ENCODE results near the gene ZNF778. TPM values are rescaled to one million over a fixed set of nuclear protein-coding genes. Genes with fewer than 3 reads are reported as not detected.

The ZNF778 gene
- total and polyA plus RNA-seq, 2 donors (not counting 1 experiment from before 2014, with no cell fraction given) = 2.2 to 13.4 TPM

DNA sequence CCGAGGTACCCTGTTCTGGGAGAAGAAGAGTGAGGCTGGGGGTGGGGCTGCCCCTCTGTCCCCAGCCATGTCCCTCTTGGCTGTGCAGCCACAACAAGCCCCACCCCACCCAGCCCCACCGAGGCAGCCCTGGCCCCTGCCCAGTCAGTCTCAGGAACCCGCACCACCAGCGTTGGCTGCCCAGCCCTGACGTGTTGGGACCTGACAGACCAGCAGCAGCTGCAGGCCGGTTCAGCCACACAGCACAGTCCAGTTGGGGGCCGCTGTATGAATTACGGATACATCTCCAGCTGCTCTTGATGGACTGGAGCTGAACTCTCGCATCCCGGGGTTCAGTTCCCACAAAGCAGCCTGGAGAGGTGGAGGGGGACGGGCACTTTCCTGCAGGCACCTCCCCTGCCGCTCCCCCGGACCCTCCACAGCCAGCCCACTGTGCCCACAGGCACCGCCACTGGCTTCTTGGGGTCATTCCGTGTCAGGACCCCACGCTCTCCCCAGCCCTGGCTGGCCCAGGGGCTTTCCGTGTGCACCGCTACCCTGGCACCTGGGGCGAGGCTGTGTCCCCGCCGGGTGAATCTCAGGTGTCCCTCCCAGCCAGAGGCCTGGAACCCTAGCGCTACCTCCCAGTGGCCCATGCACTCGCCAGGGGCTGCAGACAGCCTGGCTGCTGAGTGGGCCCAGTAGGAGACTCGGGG lies 38.9 kb upstream of the ZNF778 start:
- CTCF ChIA-PET = no interaction called here
- H3K27me3 ChIP-seq (replicated peaks in 1 of 4; ENCODE audit: control extremely low read depth in 1 of 4, control insufficient read depth in 3 of 4, insufficient read depth in 4 of 4, low read length in 3 of 4) = peaks cover 0 to 2% (median 0%) of the 10 kb centered on the region in 4 experiments
- DNase-seq = no peak
- H3K4me3 Mint-ChIP-seq = no peak overlapping the region
- no peak overlapping the region for H3K27ac Mint-ChIP-seq
- no peaks in the 10 kb centered on the region for H3K79me2 ChIP-seq (ENCODE audit: control insufficient read depth, insufficient read depth, low read length)
- no peak overlapping the region for H3K4me3 ChIP-seq (ENCODE audit: control extremely low read depth in 1 of 5, extremely low read depth in 1 of 5, insufficient read depth in 1 of 5, low read depth in 2 of 5, low read length in 4 of 5)
- H3K9me3 Mint-ChIP-seq (ENCODE audit: insufficient read depth) = no peaks in the 10 kb centered on the region
- no peaks in the 10 kb centered on the region for H3K4me1 ChIP-seq (ENCODE audit: control insufficient read depth in 2 of 2, insufficient read depth in 2 of 2, low read length in 2 of 2)
- 91% methylated on average over 24 of the region's 24 CpGs for WGBS (ENCODE audit: insufficient coverage)
- intact Hi-C loops (cut with micrococcal nuclease) = no loop called here
- no peak overlapping the region for H3K9ac ChIP-seq (ENCODE audit: low read length)
- H3K27ac ChIP-seq (ENCODE audit: low read length in 2 of 2) = no peak overlapping the region
- no peaks in the 10 kb centered on the region for H3K9me3 ChIP-seq (ENCODE audit: control extremely low read depth in 1 of 3, control insufficient read depth in 2 of 3, insufficient read depth in 1 of 3, low read length in 2 of 3)
- POLR2A ChIA-PET = no interaction called here
- no peak overlapping the region for H2AFZ ChIP-seq (ENCODE audit: insufficient read depth, low read depth, low read length, poor library complexity, severe bottlenecking)
- TF ChIP-seq CTCF (IDR thresholded peaks at IDR 0.05) = no peak
- TF ChIP-seq EZH2 (IDR thresholded peaks at IDR 0.05; ENCODE audit: borderline replicate concordance, insufficient read depth, low read depth, low read length, poor library complexity, severe bottlenecking) = no peak
- H3K36me3 ChIP-seq (replicated peaks in 1 of 2; ENCODE audit: control extremely low read depth in 1 of 2, control insufficient read depth in 1 of 2, extremely low read depth in 1 of 2, insufficient read depth in 2 of 2, low read length in 1 of 2) = no peaks in the 10 kb centered on the region
- no peaks in the 10 kb centered on the region for H3K27me3 Mint-ChIP-seq
- H3K4me1 Mint-ChIP-seq = no peaks in the 10 kb centered on the region
- no peak overlapping the region for H3K4me2 ChIP-seq (replicated peaks; ENCODE audit: low read depth, low read length, poor library complexity, severe bottlenecking)
- no peak for ATAC-seq (ENCODE audit: low read depth)
- H4K20me1 ChIP-seq (ENCODE audit: control insufficient read depth, insufficient read depth, low read length, poor library complexity, severe bottlenecking) = no peaks in the 10 kb centered on the region

DNA sequence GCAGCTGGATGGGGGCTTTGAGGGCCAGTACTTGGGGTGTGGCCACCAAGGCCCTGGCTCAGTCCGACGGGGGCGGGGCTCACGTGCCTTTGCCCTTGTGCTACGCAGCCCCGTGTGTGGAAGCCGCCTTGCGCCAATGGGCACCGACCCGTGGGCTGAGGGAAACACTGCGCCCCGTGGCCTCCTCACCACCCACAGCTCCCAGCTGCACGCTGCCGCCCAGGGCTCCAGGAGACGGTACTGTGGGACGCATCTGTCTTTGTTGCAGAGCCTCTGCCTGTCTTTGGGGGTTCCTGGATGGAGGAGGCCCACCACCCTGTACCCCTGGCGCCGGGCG lies 38.4 kb upstream of the ZNF778 start:
- no peak overlapping the region for H2AFZ ChIP-seq (ENCODE audit: insufficient read depth, low read depth, low read length, poor library complexity, severe bottlenecking)
- H3K4me3 Mint-ChIP-seq = no peak overlapping the region
- no peaks in the 10 kb centered on the region for H3K79me2 ChIP-seq (ENCODE audit: control insufficient read depth, insufficient read depth, low read length)
- no peaks in the 10 kb centered on the region for H3K9me3 Mint-ChIP-seq (ENCODE audit: insufficient read depth)
- no peak overlapping the region for H3K9ac ChIP-seq (ENCODE audit: low read length)
- no peak overlapping the region for H3K4me3 ChIP-seq (ENCODE audit: control extremely low read depth in 1 of 5, extremely low read depth in 1 of 5, insufficient read depth in 1 of 5, low read depth in 2 of 5, low read length in 4 of 5)
- H3K27me3 ChIP-seq (replicated peaks in 1 of 4; ENCODE audit: control extremely low read depth in 1 of 4, control insufficient read depth in 3 of 4, insufficient read depth in 4 of 4, low read length in 3 of 4) = peaks cover 0 to 2% (median 0%) of the 10 kb centered on the region in 4 experiments
- intact Hi-C loops (cut with micrococcal nuclease) = no loop called here
- no peak overlapping the region for H3K27ac Mint-ChIP-seq
- DNase-seq = no peak
- ChIA-PET CTCF (no interaction called here), POLR2A (no interaction called here)
- H3K36me3 ChIP-seq (replicated peaks in 1 of 2; ENCODE audit: control extremely low read depth in 1 of 2, control insufficient read depth in 1 of 2, extremely low read depth in 1 of 2, insufficient read depth in 2 of 2, low read length in 1 of 2) = no peaks in the 10 kb centered on the region
- no peaks in the 10 kb centered on the region for H3K4me1 ChIP-seq (ENCODE audit: control insufficient read depth in 2 of 2, insufficient read depth in 2 of 2, low read length in 2 of 2)
- TF ChIP-seq EZH2 (IDR thresholded peaks at IDR 0.05; ENCODE audit: borderline replicate concordance, insufficient read depth, low read depth, low read length, poor library complexity, severe bottlenecking) (no peak), CTCF (IDR thresholded peaks at IDR 0.05) (no peak)
- no peak overlapping the region for H3K4me2 ChIP-seq (replicated peaks; ENCODE audit: low read depth, low read length, poor library complexity, severe bottlenecking)
- ATAC-seq (ENCODE audit: low read depth) = no peak
- no peaks in the 10 kb centered on the region for H4K20me1 ChIP-seq (ENCODE audit: control insufficient read depth, insufficient read depth, low read length, poor library complexity, severe bottlenecking)
- 97% methylated on average over 10 of the region's 19 CpGs for WGBS (ENCODE audit: insufficient coverage)
- no peaks in the 10 kb centered on the region for H3K27me3 Mint-ChIP-seq
- no peak overlapping the region for H3K27ac ChIP-seq (ENCODE audit: low read length in 2 of 2)
- no peaks in the 10 kb centered on the region for H3K9me3 ChIP-seq (ENCODE audit: control extremely low read depth in 1 of 3, control insufficient read depth in 2 of 3, insufficient read depth in 1 of 3, low read length in 2 of 3)
- no peaks in the 10 kb centered on the region for H3K4me1 Mint-ChIP-seq

Data from B cell (primary cell).